Activated effector memory CD4-positive, alpha-beta T cell treated with anti-CD3 and anti-CD28 coated beads, Interleukin-2, amount 50 U/mL, for 16 hours (primary cell): ENCODE measurements around the gene ZC3H8.

Experiments used
- DNase-seq: peaks from one replicate; pipeline ENCODE4 v3.0.0-alpha.2; 2020

Gene ZC3H8

DNA sequence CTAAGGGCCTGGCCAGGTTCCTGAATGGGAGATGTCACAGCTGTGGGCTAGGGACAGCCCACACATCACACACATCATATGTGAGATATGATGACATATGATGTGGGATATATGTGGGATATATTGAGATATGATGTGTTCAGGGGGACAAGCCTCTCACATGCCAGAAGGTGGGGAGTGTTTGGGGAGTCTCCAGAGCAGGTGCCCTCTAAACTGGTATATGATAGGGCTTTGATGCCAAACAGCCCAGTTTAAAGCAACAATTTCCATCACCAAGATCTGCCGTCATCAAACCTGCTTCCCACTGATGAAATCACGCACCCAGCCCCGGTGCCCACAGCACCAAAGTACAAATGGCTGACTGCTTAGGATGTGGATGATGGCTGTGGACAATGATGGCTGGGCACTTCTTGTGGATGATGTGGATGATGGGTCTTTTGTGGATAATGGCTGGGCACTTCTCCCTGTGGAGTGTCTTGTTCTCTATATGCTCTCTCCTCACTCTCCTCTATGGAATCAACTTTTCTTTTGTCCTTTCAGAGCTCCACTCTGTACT lies 65.8 kb downstream of the ZC3H8 start:
- no peak for DNase-seq

- peak; percentile 91 for DNase-seq
These were observed 66.8 kb downstream of the ZC3H8 start for GRCh38 chr2:112187805-112188596.

DNA sequence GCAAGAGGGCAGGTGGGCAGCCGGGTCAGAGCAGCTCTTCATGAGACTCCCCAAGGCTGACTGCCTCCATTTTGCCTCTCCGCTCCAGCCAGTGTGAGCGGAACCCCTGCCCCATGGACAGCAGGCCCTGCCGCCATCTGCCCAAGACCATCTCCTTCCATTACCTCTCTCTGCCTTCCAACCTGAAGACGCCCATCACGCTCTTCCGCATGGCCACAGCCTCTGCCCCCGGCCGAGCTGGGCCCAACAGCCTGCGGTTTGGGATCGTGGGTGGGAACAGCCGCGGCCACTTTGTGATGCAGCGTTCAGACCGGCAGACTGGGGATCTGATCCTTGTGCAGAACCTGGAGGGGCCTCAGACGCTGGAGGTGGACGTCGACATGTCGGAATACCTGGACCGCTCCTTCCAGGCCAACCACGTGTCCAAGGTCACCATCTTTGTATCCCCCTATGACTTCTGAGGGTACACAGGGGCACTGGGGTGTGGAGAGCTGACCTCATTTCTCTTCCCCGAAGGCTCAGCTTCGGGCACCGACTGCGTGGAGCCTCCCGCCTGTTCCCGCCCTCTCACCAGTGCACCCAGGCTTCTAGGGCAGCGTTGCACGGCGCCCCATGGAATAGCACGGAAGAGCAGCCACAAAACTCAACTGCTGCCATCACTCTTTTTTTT lies 67.7 kb downstream of the ZC3H8 start:
- no peak for DNase-seq

GRCh38 chr2:112185131-112185530 lies 69.7 kb downstream of the ZC3H8 start:
- no peak for DNase-seq

- no peak for DNase-seq
These were observed 70.7 kb downstream of the ZC3H8 start for GRCh38 chr2:112184121-112184520.

- DNase-seq, result peak; percentile 71
These were observed 71.4 kb downstream of the ZC3H8 start for GRCh38 chr2:112183327-112184025.

DNA sequence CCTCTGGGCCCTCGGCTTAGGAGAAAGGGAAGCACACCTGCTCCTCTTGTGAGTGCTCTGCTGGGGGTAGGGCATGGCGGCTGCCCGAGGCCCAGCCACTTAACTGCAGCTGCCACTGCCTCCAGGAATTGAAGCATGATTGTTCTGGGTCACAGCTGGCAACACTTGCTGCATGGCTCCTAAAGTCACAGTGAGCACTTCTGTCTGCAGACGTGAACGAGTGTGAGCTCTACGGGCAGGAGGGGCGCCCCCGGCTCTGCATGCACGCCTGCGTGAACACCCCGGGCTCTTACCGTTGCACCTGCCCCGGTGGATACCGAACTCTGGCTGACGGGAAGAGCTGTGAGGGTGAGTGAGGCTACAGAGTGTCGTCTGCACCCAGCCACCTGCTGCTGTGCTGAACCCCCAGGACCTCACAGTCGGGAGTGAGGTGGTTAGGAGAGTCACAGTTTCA lies 72.2 kb downstream of the ZC3H8 start:
- peak; percentile 82 for DNase-seq

- peak; percentile 91 for DNase-seq
These were observed 73.1 kb downstream of the ZC3H8 start for GRCh38 chr2:112181571-112182290.

GRCh38 chr2:112175958-112176573 lies 78.8 kb downstream of the ZC3H8 start:
- DNase-seq, result no peak

DNA sequence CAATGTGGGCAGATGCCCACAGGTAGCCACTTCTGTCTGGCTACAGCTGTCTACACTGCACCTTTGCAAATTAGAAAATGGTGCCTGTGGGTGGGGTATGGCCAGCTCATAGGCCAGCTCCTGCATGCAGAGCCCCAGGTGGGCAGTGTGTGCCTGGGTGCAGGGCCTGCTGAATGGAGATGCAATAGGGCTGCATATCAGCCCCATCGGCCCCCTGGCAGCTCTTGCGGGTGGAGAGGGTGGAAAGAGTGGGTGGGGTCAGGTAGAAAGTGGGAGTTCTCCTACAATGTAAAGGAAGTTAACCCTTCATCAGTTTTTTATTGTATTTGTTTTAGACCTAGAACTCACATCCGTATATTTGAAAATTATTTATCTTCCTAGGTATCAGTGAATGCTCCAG lies 79.5 kb downstream of the ZC3H8 start:
- no peak for DNase-seq

DNA sequence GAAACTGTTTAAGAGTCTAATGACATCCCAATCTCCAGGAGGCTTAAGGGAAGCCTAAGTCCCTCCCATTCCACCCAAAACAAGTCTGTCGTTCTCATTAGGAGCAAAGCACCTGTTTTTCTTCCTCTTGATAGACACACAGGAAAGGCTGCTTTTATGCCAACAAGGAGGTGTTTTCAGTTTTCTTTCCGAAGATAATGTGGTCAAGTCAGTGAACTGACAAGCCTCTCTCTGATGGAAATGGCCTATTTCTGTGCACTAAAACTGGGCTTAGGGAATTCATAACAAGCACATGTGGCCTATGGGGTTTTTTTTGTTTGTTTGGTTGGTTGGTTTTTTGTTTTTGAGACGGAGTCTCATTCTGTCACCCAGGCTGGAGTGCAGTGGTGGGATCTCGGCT lies 80.5 kb downstream of the ZC3H8 start:
- DNase-seq, result no peak

- DNase-seq, result no peak
These were observed 81.1 kb downstream of the ZC3H8 start for GRCh38 chr2:112173646-112174319.

DNA sequence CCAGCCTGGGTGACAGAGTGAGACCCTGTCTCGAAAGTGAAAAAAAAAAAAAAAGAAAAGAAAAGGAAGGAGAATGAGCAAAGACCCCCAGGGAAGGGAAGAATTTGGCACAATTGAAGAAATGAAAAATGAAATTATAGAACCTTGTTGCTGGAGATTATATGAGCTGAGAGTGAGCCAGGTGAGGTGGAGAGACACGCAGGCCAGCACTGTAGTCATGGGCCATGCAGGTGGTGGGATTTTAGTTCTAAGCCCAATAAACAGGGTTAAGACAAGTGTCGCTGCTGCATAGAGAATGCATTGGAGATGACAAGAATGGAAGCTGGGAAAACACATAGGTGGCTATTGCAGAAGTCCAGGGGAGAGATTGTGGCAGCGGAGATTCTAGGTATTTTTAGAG lies 84.3 kb downstream of the ZC3H8 start:
- DNase-seq, result no peak

GRCh38 chr2:112168422-112169124 lies 86.3 kb downstream of the ZC3H8 start:
- peak; percentile 45 for DNase-seq

GRCh38 chr2:112166806-112167499 lies 87.9 kb downstream of the ZC3H8 start:
- DNase-seq, result peak; percentile 76

GRCh38 chr2:112165296-112165695 lies 89.5 kb downstream of the ZC3H8 start:
- no peak for DNase-seq

- DNase-seq, result peak; percentile 48
These were observed 90.0 kb downstream of the ZC3H8 start for GRCh38 chr2:112164876-112165275.

- no peak for DNase-seq
These were observed 91.3 kb downstream of the ZC3H8 start for GRCh38 chr2:112163541-112163981.

DNA sequence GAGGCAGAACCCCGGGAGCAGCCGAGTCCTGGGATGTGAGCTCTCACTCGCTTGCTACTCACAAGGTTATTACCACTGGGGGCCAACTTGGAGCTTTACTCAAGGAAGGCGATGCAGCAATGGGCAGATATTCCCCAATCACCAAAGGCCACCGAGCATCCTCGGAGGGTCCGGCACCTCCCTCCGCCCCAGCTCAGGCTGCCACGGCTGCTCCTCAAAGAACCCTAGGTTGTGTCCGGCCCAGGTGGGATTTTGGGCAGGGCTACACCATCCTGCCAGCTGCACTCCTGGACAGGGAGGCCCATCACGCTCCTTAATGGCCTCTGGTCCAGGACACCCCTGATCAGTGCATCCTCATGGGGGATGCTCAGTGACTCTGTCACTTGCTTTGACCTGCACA lies 91.9 kb downstream of the ZC3H8 start:
- DNase-seq, result peak; percentile 50

DNA sequence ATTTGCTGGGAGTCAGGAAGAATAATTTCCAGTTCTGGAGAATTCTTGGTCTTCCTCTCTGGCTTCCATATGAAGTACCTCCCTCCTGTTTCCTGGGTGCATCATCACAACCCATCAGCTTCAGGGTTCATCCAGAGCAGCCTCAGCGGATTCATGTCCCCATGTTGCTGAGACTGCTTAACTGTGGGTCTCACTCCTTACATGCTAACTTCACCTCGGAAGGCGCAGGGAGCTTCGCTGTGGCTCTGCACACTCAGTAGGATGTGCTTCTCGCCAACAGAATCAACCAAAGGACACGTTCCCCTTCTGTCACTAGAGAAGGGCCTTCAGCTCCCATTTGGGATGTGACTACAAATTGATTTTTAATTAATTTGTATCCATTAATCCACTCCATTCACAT lies 92.5 kb downstream of the ZC3H8 start:
- DNase-seq, result peak; percentile 36
